Uterus (tissue), 2 donors: ENCODE data around the gene USP17L20.
"Not testable (repeated sequence)": the region's sequence is repeated elsewhere in the genome, so short reads cannot be mapped to it uniquely, and the experiment has no call there.

Experiments
- POLR2A ChIP-seq, 2 donors: fragments of 450-650 bp; IDR thresholded peaks; one replicate each; pipeline ENCODE4 v1.6.1; 2016; ENCODE audit warnings: antibody characterized with exemption in 2 of 2, mild to moderate bottlenecking in 1 of 2, moderate library complexity in 1 of 2
- TF ChIP-seq, protein P1 (sequence below), 4 experiments: fragments of 200-600 bp in 2 of 4; fragments of 450-650 bp in 2 of 4; sonication (generic) in 2 of 4; IDR thresholded peaks; one replicate each; pipeline ENCODE4 v1.5.1; 2016 to 2019; ENCODE audit warnings: antibody characterized with exemption in 4 of 4, mild to moderate bottlenecking in 2 of 4, moderate library complexity in 1 of 4

DNA sequence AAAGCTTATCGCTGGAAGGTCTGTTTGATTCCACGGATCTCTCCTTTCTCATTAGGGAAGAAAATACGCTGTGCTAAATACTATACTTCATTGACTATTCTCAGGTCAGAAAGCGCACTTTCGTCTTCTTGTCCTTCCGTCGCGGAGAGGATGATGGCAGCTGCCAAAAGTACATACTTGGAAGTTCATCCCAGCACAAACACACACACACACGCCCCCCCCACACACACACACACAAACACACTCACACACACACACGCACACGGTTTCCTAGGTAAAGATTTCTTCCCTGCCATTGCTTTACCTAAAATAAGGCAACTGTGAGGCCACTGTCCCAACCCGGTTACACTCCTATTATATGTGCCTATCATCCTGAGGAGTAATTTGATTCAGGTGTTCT is 19.5 kb upstream of the USP17L20 start:
- TF ChIP-seq, protein P1, sequence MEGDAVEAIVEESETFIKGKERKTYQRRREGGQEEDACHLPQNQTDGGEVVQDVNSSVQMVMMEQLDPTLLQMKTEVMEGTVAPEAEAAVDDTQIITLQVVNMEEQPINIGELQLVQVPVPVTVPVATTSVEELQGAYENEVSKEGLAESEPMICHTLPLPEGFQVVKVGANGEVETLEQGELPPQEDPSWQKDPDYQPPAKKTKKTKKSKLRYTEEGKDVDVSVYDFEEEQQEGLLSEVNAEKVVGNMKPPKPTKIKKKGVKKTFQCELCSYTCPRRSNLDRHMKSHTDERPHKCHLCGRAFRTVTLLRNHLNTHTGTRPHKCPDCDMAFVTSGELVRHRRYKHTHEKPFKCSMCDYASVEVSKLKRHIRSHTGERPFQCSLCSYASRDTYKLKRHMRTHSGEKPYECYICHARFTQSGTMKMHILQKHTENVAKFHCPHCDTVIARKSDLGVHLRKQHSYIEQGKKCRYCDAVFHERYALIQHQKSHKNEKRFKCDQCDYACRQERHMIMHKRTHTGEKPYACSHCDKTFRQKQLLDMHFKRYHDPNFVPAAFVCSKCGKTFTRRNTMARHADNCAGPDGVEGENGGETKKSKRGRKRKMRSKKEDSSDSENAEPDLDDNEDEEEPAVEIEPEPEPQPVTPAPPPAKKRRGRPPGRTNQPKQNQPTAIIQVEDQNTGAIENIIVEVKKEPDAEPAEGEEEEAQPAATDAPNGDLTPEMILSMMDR (IDR thresholded peaks at IDR 0.05): not testable (repeated sequence)
- not testable (repeated sequence) for TF ChIP-seq POLR2A (IDR thresholded peaks at IDR 0.05)
